ENCODE data around the gene SNX3.
"Not testable (repeated sequence)": the region's sequence is repeated elsewhere in the genome, so short reads cannot be mapped to it uniquely, and the experiment has no call there.

The SNX3 gene

DNA sequence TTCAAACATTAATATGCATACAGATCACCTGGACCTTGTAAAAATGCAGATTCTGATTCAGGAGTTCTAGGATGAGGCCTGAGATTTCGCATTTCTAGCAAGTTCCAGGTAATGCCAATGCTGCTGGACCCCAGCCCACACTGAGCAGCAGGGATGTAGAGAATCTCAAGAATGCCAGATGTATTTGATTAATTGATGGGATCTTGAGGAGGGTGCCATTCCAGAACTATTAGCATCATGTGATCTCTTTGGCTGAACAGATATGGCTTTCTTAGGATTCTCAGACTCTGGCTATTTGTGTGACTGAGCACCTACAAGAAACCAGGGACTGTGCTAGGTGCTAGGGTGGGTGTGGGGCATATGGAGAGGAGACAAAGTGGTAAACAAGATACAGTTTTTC, 16.5 kb upstream of the SNX3 start:
- H3K9ac ChIP-seq (ENCODE audit: low read length), result no peak overlapping the region
- no peak overlapping the region for H4K91ac ChIP-seq (ENCODE audit: low read depth, low read length)
- H3K27ac ChIP-seq (ENCODE audit: low read depth, low read length), result no peak overlapping the region
- no peak overlapping the region for H2BK5ac ChIP-seq (ENCODE audit: low read depth, low read length, poor library complexity)
- no peak overlapping the region for H3K14ac ChIP-seq (ENCODE audit: low read length)
- H3K27me3 ChIP-seq (ENCODE audit: insufficient read depth, low read length), result no peaks in the 10 kb centered on the region
- no peak overlapping the region for H3K18ac ChIP-seq (ENCODE audit: low read length)
- H2BK12ac ChIP-seq (ENCODE audit: low read length), result no peak overlapping the region
- no peak overlapping the region for H2AK5ac ChIP-seq (ENCODE audit: low read length)
- H2AFZ ChIP-seq (ENCODE audit: insufficient read depth, low read length, poor library complexity), result no peak overlapping the region
- peak; percentile 47 to 83 for DNase-seq
- H3K79me1 ChIP-seq (ENCODE audit: low read length), result no peaks in the 10 kb centered on the region
- no peak overlapping the region for H3K4ac ChIP-seq (ENCODE audit: low read depth, low read length)
- H3K79me2 ChIP-seq (ENCODE audit: control insufficient read depth, insufficient read depth, low read length, poor library complexity), result no peaks in the 10 kb centered on the region
- H3K4me2 ChIP-seq (ENCODE audit: low read length), result no peak overlapping the region
- H3K36me3 ChIP-seq (ENCODE audit: control insufficient read depth in 1 of 2, insufficient read depth in 2 of 2, low read length in 2 of 2), result no peaks in the 10 kb centered on the region
- no peaks in the 10 kb centered on the region for H3K9me3 ChIP-seq (ENCODE audit: insufficient read depth, low read depth, low read length)
- H4K12ac ChIP-seq (ENCODE audit: low read depth, low read length), result no peak overlapping the region
- no peak overlapping the region for H2BK120ac ChIP-seq (ENCODE audit: insufficient read depth, low read length, poor library complexity)
- no peak overlapping the region for H4K8ac ChIP-seq (ENCODE audit: low read depth, low read length)
- peaks cover 0 to 2% of the 10 kb centered on the region in 2 experiments for H3K4me1 ChIP-seq (ENCODE audit: control insufficient read depth in 1 of 2, insufficient read depth in 2 of 2, low read length in 2 of 2)
- no CpG with 5 or more reads among the region's 1 CpG for WGBS (ENCODE audit: extremely low coverage, insufficient coverage, insufficient read length)
- no peak overlapping the region for H3K23ac ChIP-seq (ENCODE audit: low read length)
- no peak overlapping the region for H3K4me3 ChIP-seq (ENCODE audit: low read depth, low read length)

DNA sequence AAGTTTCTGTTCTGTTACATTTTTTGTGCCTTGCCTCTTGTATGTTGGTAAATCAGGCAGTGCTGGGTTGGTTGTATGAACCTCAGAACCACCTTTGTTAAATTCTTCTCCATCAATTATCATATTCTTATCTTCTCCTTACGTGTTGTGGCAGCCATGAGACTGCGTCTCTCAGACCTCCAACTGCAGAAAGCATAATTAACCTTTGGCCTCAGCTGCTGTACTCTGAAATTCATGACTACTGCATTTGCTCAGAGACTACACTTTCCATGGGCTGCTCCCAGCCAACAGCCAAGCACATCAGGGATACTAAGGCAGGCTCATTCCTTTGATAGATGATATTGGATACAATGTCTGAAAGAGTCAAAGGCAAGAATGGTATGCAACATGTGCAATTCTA, 15.1 kb upstream of the SNX3 start:
- Histone ChIP-seq H3K14ac (ENCODE audit: low read length) (no peak overlapping the region), H3K27me3 (ENCODE audit: insufficient read depth, low read length) (no peaks in the 10 kb centered on the region), H4K8ac (ENCODE audit: low read depth, low read length) (no peak overlapping the region), H3K27ac (ENCODE audit: low read depth, low read length) (no peak overlapping the region), H2BK120ac (ENCODE audit: insufficient read depth, low read length, poor library complexity) (no peak overlapping the region), H3K36me3 (ENCODE audit: control insufficient read depth in 1 of 2, insufficient read depth in 2 of 2, low read length in 2 of 2) (no peaks in the 10 kb centered on the region), H3K18ac (ENCODE audit: low read length) (no peak overlapping the region), H2BK5ac (ENCODE audit: low read depth, low read length, poor library complexity) (no peak overlapping the region), H3K23ac (ENCODE audit: low read length) (no peak overlapping the region), H2AFZ (ENCODE audit: insufficient read depth, low read length, poor library complexity) (no peak overlapping the region), H3K9ac (ENCODE audit: low read length) (no peak overlapping the region), H4K91ac (ENCODE audit: low read depth, low read length) (no peak overlapping the region), H2AK5ac (ENCODE audit: low read length) (no peak overlapping the region), H3K79me2 (ENCODE audit: control insufficient read depth, insufficient read depth, low read length, poor library complexity) (no peaks in the 10 kb centered on the region), H3K4me3 (ENCODE audit: low read depth, low read length) (no peak overlapping the region), H3K79me1 (ENCODE audit: low read length) (no peaks in the 10 kb centered on the region), H3K4me2 (ENCODE audit: low read length) (no peak overlapping the region), H3K9me3 (ENCODE audit: insufficient read depth, low read depth, low read length) (no peaks in the 10 kb centered on the region), H3K4ac (ENCODE audit: low read depth, low read length) (no peak overlapping the region), H3K4me1 (ENCODE audit: control insufficient read depth in 1 of 2, insufficient read depth in 2 of 2, low read length in 2 of 2) (peaks cover 0 to 2% of the 10 kb centered on the region in 2 experiments), H2BK12ac (ENCODE audit: low read length) (no peak overlapping the region), H4K12ac (ENCODE audit: low read depth, low read length) (no peak overlapping the region)
- DNase-seq, result peak in 1 of 2 donors; percentile 58
- no CpG with 5 or more reads among the region's 2 CpGs for WGBS (ENCODE audit: extremely low coverage, insufficient coverage, insufficient read length)

DNA sequence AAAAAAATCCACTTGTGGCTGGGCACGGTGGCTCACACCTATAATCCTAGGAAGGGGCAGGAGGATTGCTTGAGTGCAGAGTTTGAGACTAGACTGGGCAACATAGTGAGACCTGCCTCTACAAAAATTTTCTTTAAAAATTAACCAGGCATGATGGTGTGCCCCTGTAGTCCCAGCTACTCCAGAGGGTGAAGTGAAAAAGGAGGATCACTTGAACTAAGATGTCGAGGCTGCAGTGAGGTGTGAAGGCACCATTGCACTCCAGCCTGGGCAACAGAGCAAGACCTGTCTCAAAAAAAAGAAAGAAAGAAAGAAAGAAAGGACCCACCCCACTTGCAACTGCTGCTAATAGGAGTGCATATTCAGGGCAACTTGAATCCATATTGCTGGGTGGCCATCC, 13.7 kb upstream of the SNX3 start:
- H3K4me2 ChIP-seq (ENCODE audit: low read length), result no peak overlapping the region
- peaks cover 0 to 2% of the 10 kb centered on the region in 2 experiments for H3K4me1 ChIP-seq (ENCODE audit: control insufficient read depth in 1 of 2, insufficient read depth in 2 of 2, low read length in 2 of 2)
- no peak overlapping the region for H3K4ac ChIP-seq (ENCODE audit: low read depth, low read length)
- H3K18ac ChIP-seq (ENCODE audit: low read length), result no peak overlapping the region
- no peaks in the 10 kb centered on the region for H3K36me3 ChIP-seq (ENCODE audit: control insufficient read depth in 1 of 2, insufficient read depth in 2 of 2, low read length in 2 of 2)
- DNase-seq, result no peak
- H4K12ac ChIP-seq (ENCODE audit: low read depth, low read length), result no peak overlapping the region
- H2BK120ac ChIP-seq (ENCODE audit: insufficient read depth, low read length, poor library complexity), result no peak overlapping the region
- no peak overlapping the region for H4K8ac ChIP-seq (ENCODE audit: low read depth, low read length)
- no peak overlapping the region for H2BK12ac ChIP-seq (ENCODE audit: low read length)
- H3K4me3 ChIP-seq (ENCODE audit: low read depth, low read length), result no peak overlapping the region
- no peak overlapping the region for H2AK5ac ChIP-seq (ENCODE audit: low read length)
- no peak overlapping the region for H3K27ac ChIP-seq (ENCODE audit: low read depth, low read length)
- no peaks in the 10 kb centered on the region for H3K27me3 ChIP-seq (ENCODE audit: insufficient read depth, low read length)
- no peak overlapping the region for H2AFZ ChIP-seq (ENCODE audit: insufficient read depth, low read length, poor library complexity)
- H3K14ac ChIP-seq (ENCODE audit: low read length), result no peak overlapping the region
- H3K9me3 ChIP-seq (ENCODE audit: insufficient read depth, low read depth, low read length), result no peaks in the 10 kb centered on the region
- no CpG with 5 or more reads among the region's 2 CpGs for WGBS (ENCODE audit: extremely low coverage, insufficient coverage, insufficient read length)
- H3K9ac ChIP-seq (ENCODE audit: low read length), result no peak overlapping the region
- no peak overlapping the region for H2BK5ac ChIP-seq (ENCODE audit: low read depth, low read length, poor library complexity)
- no peak overlapping the region for H4K91ac ChIP-seq (ENCODE audit: low read depth, low read length)
- no peaks in the 10 kb centered on the region for H3K79me1 ChIP-seq (ENCODE audit: low read length)
- H3K23ac ChIP-seq (ENCODE audit: low read length), result no peak overlapping the region
- no peaks in the 10 kb centered on the region for H3K79me2 ChIP-seq (ENCODE audit: control insufficient read depth, insufficient read depth, low read length, poor library complexity)

DNA sequence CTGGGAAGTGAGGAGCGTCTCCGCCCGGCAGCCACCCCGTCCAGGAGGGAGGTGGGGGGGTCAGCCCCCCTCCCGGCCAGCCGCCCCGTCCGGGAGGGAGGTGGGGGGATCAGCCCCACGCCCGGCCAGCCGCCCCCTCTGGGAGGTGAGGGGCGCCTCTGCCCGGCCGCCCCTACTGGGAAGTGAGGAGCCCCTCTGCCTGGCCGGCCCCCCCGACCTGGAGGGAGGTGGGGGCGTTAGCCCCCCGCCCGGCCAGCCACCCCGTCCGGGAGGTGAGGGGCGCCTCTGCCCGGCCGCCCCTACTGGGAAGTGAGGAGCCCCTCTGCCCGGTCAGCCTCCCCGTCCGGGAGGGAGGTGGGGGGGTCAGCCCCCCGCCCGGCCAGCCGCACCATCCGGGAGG, 9.1 kb upstream of the SNX3 start:
- H3K18ac ChIP-seq (ENCODE audit: low read length); H3K23ac ChIP-seq (ENCODE audit: low read length); H2AK5ac ChIP-seq (ENCODE audit: low read length); H3K4me2 ChIP-seq (ENCODE audit: low read length); H3K4ac ChIP-seq (ENCODE audit: low read depth, low read length); H4K8ac ChIP-seq (ENCODE audit: low read depth, low read length); H3K27me3 ChIP-seq (ENCODE audit: insufficient read depth, low read length); H3K79me1 ChIP-seq (ENCODE audit: low read length); H3K27ac ChIP-seq (ENCODE audit: low read depth, low read length); H2BK120ac ChIP-seq (ENCODE audit: insufficient read depth, low read length, poor library complexity); H2BK12ac ChIP-seq (ENCODE audit: low read length); H3K4me3 ChIP-seq (ENCODE audit: low read depth, low read length); H2AFZ ChIP-seq (ENCODE audit: insufficient read depth, low read length, poor library complexity); H2BK5ac ChIP-seq (ENCODE audit: low read depth, low read length, poor library complexity); H3K36me3 ChIP-seq (ENCODE audit: control insufficient read depth in 1 of 2, insufficient read depth in 2 of 2, low read length in 2 of 2); H3K79me2 ChIP-seq (ENCODE audit: control insufficient read depth, insufficient read depth, low read length, poor library complexity); H3K9me3 ChIP-seq (ENCODE audit: insufficient read depth, low read depth, low read length); H4K91ac ChIP-seq (ENCODE audit: low read depth, low read length); H4K12ac ChIP-seq (ENCODE audit: low read depth, low read length); DNase-seq; H3K9ac ChIP-seq (ENCODE audit: low read length); H3K14ac ChIP-seq (ENCODE audit: low read length); H3K4me1 ChIP-seq (ENCODE audit: control insufficient read depth in 1 of 2, insufficient read depth in 2 of 2, low read length in 2 of 2): not testable (repeated sequence)
- WGBS (ENCODE audit: extremely low coverage, insufficient coverage, insufficient read length), result no CpG with 5 or more reads among the region's 31 CpGs
